HG02938 (cell line): ENCODE measurements around the gene FAM20C.
"Not testable (repeated sequence)": the region's sequence is repeated elsewhere in the genome, so short reads cannot be mapped to it uniquely, and the experiment has no call there.

Experiments used
- ATAC-seq: cut with Tn5 transposase; IDR thresholded peaks from one replicate; pipeline ENCODE4 v1.9.1; 2021; ENCODE audit warnings: mild to moderate bottlenecking, moderate library complexity; ENCODE audit not compliant: unreplicated experiment

The FAM20C gene

DNA sequence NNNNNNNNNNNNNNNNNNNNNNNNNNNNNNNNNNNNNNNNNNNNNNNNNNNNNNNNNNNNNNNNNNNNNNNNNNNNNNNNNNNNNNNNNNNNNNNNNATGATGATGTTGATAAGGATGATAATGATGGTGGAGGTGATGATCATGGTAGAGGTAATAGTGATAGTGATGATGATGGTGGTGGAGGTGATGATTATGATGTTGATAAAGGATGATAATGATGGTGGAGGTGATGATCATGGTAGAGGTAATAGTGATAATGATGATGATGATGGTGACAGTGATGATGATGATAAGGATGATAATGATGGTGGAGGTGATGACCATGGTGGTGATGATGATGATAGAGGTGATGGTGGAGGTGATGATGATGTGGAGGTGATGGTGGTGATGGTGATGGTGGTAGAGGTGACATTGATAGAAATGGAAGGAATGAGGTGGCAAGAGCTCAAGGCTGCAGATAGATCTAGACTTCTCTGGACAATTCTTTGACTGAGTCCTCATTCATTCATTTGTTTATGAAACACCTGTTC, 47.8 kb downstream of the FAM20C start:
- ATAC-seq: no peak

- ATAC-seq: no peak
These were observed 48.6 kb downstream of the FAM20C start for GRCh38 chr7:240887-241421.

DNA sequence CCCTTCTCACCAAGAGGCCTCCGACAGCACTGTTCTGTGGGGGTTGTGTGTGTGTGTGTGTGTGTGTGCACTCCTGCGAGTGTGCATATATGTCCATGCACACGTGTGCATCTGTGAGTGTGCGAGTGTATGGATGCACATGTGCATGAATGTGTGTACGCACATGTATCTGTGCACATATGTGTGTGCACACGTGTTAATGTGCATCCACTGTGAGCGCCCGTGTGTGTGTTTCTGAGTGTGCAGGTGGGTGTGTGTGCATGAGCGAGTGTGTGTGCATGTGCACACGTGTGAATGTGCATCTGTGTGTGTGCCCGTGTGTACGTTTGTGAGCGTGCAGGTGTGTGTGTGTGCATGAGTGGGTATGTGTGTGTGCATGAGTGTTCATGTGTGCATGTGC, 49.1 kb downstream of the FAM20C start:
- no peak for ATAC-seq

- ATAC-seq: not testable (repeated sequence)
These were observed 50.6 kb downstream of the FAM20C start for GRCh38 chr7:242826-243579.

DNA sequence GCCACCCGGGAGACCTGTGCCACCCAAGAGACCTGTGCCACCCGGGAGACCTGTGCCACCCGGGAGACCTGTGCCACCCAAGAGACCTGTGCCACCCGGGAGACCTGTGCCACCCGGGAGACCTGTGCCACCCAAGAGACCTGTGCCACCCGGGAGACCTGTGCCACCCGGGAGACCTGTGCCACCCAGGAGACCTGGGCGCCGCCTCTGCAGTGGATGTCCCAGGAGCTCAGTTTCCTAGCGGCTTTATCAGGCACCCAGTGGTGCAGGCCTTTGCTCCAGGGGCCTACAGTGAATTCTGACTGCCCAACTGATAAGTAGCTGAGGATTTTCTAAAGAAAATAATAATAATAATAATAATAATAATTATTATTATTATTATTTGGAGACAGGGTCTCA, 51.2 kb downstream of the FAM20C start:
- ATAC-seq: not testable (repeated sequence)

GRCh38 chr7:244974-245373, 52.6 kb downstream of the FAM20C start:
- ATAC-seq: no peak

GRCh38 chr7:245574-246295, 53.4 kb downstream of the FAM20C start:
- no peak for ATAC-seq

GRCh38 chr7:246451-246850, 54.1 kb downstream of the FAM20C start:
- no peak for ATAC-seq

DNA sequence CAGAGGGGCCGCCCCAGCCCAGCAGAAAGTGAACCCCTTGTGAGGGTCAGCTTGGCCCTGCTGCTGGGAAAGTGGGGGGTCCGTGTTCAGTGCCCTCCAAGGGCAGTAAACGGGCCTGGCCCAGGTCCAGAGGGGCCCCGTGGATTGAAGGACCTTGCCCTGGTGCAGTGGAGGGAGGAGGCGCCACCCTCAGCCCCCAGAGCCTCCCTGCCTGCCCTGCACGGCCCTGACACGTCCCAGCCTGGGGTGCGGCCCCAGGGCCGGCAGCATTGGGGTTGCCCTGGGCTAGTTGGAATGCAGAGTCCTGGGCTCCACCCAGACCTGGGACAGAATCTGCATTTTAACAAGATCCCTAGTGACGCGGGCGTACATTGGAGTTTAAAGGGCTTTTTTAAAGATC, 54.8 kb downstream of the FAM20C start:
- no peak for ATAC-seq

- ATAC-seq: no peak
These were observed 55.3 kb downstream of the FAM20C start for GRCh38 chr7:247636-248035.

GRCh38 chr7:248732-249435, 56.5 kb downstream of the FAM20C start:
- no peak for ATAC-seq

- ATAC-seq: no peak
These were observed 57.6 kb downstream of the FAM20C start for GRCh38 chr7:249989-250388.

DNA sequence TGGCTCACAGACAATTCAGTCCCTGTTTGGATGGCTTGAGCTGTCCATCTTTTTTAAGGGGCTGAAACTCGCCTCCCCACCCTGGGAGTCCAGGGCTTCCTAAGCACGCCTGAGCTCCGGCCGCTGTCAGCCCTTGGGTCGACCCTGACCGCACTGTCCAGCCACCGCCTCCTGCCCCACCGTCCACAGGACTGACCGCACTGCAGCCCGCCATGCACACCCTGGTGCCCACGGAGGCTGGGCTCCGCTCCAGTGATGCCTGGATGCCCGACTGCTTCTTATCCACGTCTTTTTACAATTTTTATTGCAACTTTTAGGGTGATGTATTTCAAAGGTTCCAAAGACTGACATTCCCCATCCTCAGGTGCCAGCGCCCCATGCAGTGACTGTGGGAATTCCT, 58.2 kb downstream of the FAM20C start:
- ATAC-seq: no peak

- ATAC-seq: no peak
These were observed 58.6 kb downstream of the FAM20C start for GRCh38 chr7:251005-251404.

DNA sequence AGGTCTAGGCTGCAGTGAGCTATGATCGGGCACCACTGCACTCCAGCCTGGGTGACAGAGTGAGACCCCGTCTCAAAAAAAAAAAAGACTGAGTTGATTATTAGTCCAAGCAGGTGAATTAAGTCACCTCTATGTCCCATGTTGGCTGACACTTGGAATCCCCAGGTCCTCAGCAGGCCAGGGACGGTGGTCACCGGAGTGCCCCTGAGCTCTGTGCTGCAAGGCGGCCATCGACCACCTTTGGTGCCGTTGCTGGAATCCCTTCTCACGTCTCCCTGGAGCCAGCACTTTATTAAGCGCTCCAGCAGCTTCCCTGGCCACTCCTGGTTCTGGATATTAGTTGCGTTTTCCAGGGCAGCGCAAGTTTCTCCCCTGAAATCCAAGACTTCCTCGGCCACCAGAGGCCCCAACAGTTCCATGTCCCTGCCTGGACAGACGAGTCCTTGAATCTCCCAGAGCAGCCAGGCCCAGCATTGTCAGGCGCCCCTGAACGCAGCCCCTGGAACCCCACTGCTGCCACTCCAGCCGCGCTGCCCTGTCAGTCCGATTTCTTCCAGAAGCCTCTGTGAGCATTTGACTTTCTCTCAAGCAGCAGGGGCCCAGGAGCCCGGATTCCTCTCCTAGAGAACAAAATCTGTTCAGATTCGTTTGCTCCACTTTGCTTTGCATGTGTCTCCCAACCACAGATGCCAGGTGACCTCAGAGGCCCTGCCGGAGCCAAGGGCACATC, 59.2 kb downstream of the FAM20C start:
- ATAC-seq: no peak

GRCh38 chr7:252216-252965, 60.0 kb downstream of the FAM20C start:
- no peak for ATAC-seq

- ATAC-seq: no peak
These were observed 60.6 kb downstream of the FAM20C start for GRCh38 chr7:252981-253380.

DNA sequence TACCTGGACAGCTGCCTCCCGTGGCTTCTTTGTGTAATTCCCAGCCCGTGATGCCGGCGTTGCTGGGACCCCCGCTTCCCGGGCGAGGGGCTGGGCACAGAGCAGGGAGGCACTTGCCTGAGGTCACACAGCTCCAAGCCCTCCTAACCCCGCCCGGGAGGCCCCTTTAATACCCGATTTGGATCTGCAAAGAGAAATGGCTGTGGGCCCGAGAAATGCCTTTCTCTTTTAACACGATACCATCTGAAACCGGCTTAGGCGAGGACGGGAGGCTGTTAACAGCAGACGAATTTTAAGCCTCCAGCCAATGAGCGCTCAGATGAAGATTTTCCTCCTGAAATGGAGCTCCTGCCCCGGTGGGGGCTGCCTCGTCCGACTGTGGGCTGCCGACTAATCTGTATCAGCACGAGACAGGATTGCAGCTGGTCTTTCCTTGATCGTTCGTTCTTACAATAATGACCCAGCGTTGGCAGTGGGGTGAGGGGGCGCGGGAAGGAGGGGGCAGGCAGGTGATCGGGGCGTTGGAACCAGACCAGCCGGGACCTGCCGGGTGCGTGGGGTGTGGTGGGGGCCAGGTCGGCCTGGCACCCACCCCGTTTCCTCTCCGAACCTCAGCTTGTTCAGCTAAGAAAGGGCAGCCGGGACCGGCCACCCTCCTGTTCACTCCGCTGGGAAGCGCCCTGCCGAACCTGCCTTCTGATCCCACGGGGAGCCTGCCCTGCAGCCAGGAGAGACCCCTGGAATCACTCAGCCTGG, 61.4 kb downstream of the FAM20C start:
- no peak for ATAC-seq

DNA sequence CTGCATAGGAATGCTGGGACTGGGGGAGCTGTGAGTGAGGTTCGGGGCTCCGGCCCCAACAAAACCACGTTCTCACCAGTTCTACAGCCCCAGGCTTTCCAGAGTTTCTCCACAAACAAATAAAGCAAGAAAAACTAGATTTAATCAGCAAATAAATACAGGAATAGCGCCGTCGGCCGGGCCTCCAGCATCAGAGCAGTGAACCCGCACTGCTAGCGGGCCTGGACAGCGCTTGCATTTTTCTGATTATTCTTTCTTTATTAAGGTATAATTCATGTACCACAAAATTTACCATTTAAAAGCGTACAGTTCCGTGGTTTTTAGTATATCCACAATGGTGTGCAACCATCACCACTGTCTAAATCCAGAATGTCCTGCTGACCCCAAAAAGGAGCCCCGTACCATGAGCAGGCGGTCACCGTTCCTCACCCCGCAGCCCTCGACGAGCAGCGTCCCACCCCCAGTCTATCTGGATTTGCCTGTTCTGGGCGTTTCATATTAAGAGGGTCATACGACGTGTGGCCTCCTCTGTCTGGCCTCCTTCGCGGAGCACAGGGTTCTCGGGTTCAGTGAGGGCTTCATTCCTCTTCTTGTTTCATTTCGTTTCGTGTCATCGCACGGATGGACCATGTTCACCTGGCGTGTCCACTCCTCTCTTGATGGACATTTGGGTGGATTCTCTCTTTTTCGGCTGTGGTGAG, 62.1 kb downstream of the FAM20C start:
- ATAC-seq: no peak
